ENCODE data around the gene OAS3.

OAS3 gene

DNA sequence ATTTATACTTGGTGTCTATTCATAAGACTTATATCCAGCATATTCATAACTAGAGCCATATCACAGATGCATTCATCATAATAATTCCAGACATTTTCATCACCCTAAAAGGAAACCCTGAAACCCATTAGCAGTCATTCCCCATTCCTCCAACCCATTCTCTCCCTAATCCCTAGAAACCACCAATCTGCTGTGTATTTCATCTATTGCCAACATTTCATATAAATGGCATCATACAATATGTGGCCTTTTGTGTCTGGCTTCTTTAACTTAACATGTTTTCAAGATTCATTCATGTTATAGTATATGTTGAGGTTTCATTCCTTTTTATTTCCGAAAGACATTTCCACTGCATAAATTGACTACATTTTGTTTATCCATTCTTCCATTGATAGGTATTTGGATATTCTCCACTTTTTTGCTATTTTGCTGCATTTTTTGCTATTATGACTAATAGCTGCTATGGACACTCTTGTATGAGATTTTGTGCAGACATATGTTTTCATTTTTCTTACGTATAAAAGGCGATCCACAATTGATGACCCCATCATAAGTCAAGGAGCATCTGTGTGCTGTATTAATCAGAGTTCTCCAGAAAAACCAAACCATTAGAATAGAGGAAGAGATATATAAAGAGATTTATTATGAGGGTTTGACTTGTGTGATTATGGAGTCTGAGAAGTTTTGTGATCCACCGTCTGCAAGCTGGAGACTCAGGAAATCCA is 34.9 kb downstream of the OAS3 start:
- H3K4me3 ChIP-seq (replicated peaks in 1 of 2; ENCODE audit: low read depth in 2 of 2, low read length in 2 of 2): no peak overlapping the region
- no peak for TF ChIP-seq CTCF (IDR thresholded peaks at IDR 0.05; ENCODE audit: low read depth, low read length)
- DNase-seq (ENCODE audit: low read depth in 2 of 2): no peak

DNA sequence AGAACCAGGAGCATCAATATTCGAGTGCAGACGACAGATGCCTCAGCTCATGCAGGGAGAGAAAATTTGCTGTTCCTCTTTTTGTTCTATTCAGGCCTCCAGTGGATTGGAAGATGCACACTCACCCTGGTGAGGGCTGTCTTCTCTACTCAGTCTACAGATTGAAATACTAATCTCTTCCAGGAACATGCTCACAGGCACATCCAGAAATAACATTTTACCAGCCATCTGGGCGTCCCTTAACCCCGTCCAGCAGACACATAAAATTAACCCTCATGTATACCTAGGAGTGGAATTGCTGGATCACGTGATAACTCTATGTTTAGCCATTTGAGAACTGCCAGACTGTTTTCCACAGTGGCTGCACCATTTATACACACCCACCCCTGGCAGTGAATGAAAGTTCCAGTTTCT is 35.6 kb downstream of the OAS3 start:
- no peak for DNase-seq (ENCODE audit: low read depth in 2 of 2)
- no peak overlapping the region for H3K4me3 ChIP-seq (replicated peaks in 1 of 2; ENCODE audit: low read depth in 2 of 2, low read length in 2 of 2)
- TF ChIP-seq CTCF (IDR thresholded peaks at IDR 0.05; ENCODE audit: low read depth, low read length): no peak

GRCh38 chr12:112974904-112975303 is 36.6 kb downstream of the OAS3 start:
- no peak overlapping the region for H3K4me3 ChIP-seq (replicated peaks in 1 of 2; ENCODE audit: low read depth in 2 of 2, low read length in 2 of 2)
- TF ChIP-seq CTCF (IDR thresholded peaks at IDR 0.05; ENCODE audit: low read depth, low read length): no peak
- no peak for DNase-seq (ENCODE audit: low read depth in 2 of 2)

GRCh38 chr12:112977139-112977538 is 38.9 kb downstream of the OAS3 start:
- no peak overlapping the region for H3K4me3 ChIP-seq (replicated peaks in 1 of 2; ENCODE audit: low read depth in 2 of 2, low read length in 2 of 2)
- no peak for DNase-seq (ENCODE audit: low read depth in 2 of 2)
- TF ChIP-seq CTCF (IDR thresholded peaks at IDR 0.05; ENCODE audit: low read depth, low read length): no peak

DNA sequence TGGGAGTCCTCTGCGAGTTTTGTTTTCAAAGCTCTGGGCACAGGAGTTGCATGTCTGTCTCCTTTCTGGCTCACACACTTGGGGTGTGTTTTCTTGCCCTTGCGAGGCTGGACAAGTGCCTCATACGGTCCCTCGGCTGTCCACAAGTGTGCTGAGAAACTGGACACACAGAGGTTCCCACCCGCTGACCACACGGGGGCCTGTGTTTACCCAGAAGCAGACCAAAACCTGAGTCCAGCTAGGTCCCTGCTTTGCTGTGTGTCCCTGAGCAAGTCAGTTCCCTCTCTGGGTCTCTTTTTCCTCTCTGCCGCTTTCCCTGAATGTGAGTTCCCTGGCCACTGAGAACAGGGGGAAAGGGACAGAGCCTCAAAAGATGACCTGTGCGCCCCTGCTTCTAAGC is 39.4 kb downstream of the OAS3 start:
- H3K4me3 ChIP-seq (replicated peaks in 1 of 2; ENCODE audit: low read depth in 2 of 2, low read length in 2 of 2): peak overlapping the region in 1 of 2 donors; percentile 53

DNA sequence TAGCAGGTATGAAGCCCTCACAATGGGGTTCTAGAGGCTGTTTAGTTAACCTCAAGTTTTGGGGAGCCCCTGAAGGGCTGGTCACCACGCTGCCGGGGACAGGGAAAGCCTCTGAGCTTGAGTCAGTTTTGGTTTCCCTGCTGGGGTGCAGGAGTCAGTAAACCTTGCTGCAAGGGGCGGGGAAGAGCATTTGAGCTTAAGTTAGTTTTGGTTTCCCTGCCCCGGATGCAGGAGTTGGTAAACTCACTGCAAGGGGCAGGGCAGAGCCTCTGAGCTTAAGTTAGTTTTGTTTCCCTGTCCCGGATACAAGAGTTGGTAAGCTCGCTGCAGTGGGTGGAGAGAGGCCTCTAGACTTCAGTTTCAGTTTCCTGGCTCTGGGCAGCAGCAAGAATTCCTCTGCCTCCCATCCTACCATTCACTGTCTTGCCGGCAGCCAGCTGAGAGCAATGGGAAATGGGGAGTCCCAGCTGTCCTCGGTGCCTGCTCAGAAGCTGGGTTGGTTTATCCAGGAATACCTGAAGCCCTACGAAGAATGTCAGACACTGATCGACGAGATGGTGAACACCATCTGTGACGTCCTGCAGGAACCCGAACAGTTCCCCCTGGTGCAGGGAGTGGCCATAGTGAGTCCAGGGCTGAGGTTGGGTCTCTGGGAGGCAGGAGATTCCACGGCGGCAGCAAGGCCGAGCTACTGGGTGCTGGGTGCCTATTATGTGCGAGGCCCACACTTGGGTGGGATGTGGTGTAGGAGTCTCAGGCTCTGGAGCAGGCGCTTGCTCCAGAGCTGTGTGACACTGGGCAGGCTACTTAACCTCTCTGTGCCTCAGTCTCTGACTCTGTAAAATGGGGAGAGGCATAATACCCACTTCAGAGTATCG is 40.1 kb downstream of the OAS3 start, which contains the start of gene OAS2:
Gene OAS2 (plus strand): TSS at position 357 of the 878 bp plus-strand sequence. CDS start 90 bp downstream, at position 447.
- TF ChIP-seq CTCF (IDR thresholded peaks at IDR 0.05; ENCODE audit: low read depth, low read length): no peak
- DNase-seq (ENCODE audit: low read depth in 2 of 2): peak; percentile 78 to 86
- H3K4me3 ChIP-seq (replicated peaks in 1 of 2; ENCODE audit: low read depth in 2 of 2, low read length in 2 of 2): peak within 1 kb of the TSS; percentile 21 to 53

More for the DNA sequence above, 39.4 kb downstream of the OAS3 start:
- DNase-seq (ENCODE audit: low read depth in 2 of 2): peak in 1 of 2 donors; percentile 9
- no peak for TF ChIP-seq CTCF (IDR thresholded peaks at IDR 0.05; ENCODE audit: low read depth, low read length)
